IMR-90 (cell line): ENCODE measurements around the gene ZNF316. TPM values are rescaled to one million over a fixed set of nuclear protein-coding genes. Genes with fewer than 3 reads are reported as not detected.

Source experiments
- ATAC-seq: fragments of 200-7000 bp; cut with Tn5 transposase; 2 replicates; pipeline ENCODE4 v1.9.1; 2020; ENCODE audit warnings: low read depth, mild to moderate bottlenecking, moderate library complexity
- BruUV-seq: library from RNA; stranded (reverse); fragments of 400-500 nt; replicated peaks from 2 replicates; lab custom pipeline; 2021; lab: Mats Ljungman, UMichigan
- CTCF ChIA-PET: fragments of 300-600 bp; formaldehyde crosslinking; extraction: SDS; loops from one replicate; lab custom pipeline; 2021; ENCODE audit warnings: antibody characterized with exemption; lab: Yijun Ruan, JAX
- POLR2A ChIA-PET: fragments of 300-600 bp; sonication (Branson Sonifier 250); formaldehyde crosslinking; loops from one replicate; lab custom pipeline; 2022; ENCODE audit warnings: antibody characterized with exemption; ENCODE audit not compliant: unreplicated experiment; lab: Charles Lee
- DNase-seq: peaks from one replicate; pipeline ENCODE4 v3.0.0; 2013
- H2AFZ ChIP-seq: replicated peaks from 2 replicates; pipeline ENCODE3; 2013; ENCODE audit warnings: low read length, mild to moderate bottlenecking; ENCODE audit not compliant: poor library complexity
- H2AK5ac ChIP-seq: 2 replicates; pipeline ENCODE4 v1.6.1; 2013; ENCODE audit warnings: low read depth, low read length, inconsistent platforms
- H2AK9ac ChIP-seq: replicated peaks from 2 replicates; pipeline ENCODE3; 2013; ENCODE audit warnings: mild to moderate bottlenecking, low read depth, low read length, moderate library complexity; ENCODE audit not compliant: poor library complexity
- H2BK120ac ChIP-seq: 2 replicates; pipeline ENCODE4 v1.6.1; 2013; ENCODE audit warnings: low read depth, low read length, inconsistent platforms
- H2BK15ac ChIP-seq: 3 replicates; pipeline ENCODE4 v1.6.1; 2013; ENCODE audit warnings: low read depth, low read length, inconsistent platforms
- H2BK20ac ChIP-seq: 2 replicates; pipeline ENCODE4 v1.6.1; 2013; ENCODE audit warnings: low read depth, mild to moderate bottlenecking, inconsistent platforms, low read length, moderate library complexity
- H2BK5ac ChIP-seq: 2 replicates; pipeline ENCODE4 v1.6.1; 2013; ENCODE audit warnings: mild to moderate bottlenecking, low read depth, low read length, inconsistent platforms; ENCODE audit not compliant: poor library complexity, severe bottlenecking
- H3K14ac ChIP-seq: replicated peaks from 2 replicates; pipeline ENCODE4 v1.6.1; 2013; ENCODE audit warnings: low read depth, low read length, inconsistent platforms
- H3K18ac ChIP-seq: 2 replicates; pipeline ENCODE4 v1.6.1; 2013; ENCODE audit warnings: low read depth, low read length, control low read depth
- H3K23ac ChIP-seq: 2 replicates; pipeline ENCODE4 v1.6.1; 2013; ENCODE audit warnings: low read depth, low read length, inconsistent platforms
- H3K27ac ChIP-seq: 2 replicates; pipeline ENCODE4 v1.5.1; 2013; ENCODE audit warnings: mild to moderate bottlenecking, control low read depth, low read length; ENCODE audit not compliant: insufficient read depth
- H3K27me3 ChIP-seq: 2 replicates; pipeline ENCODE4 v1.6.1; 2013; ENCODE audit warnings: low read length; ENCODE audit not compliant: control insufficient read depth, insufficient read depth
- H3K36me3 ChIP-seq: 2 replicates; pipeline ENCODE4 v1.6.1; 2013; ENCODE audit warnings: low read length, mixed read lengths; ENCODE audit not compliant: control insufficient read depth, insufficient read depth
- H3K4ac ChIP-seq: 2 replicates; pipeline ENCODE4 v1.6.1; 2013; ENCODE audit warnings: low read depth, low read length, inconsistent platforms
- H3K4me1 ChIP-seq: 2 replicates; pipeline ENCODE4 v1.6.1; 2013; ENCODE audit warnings: low read length, mixed read lengths; ENCODE audit not compliant: control insufficient read depth, insufficient read depth
- H3K4me2 ChIP-seq: 2 replicates; pipeline ENCODE4 v1.6.1; 2013; ENCODE audit warnings: low read depth, mild to moderate bottlenecking, control low read depth, low read length, moderate library complexity
- H3K4me3 ChIP-seq: 2 replicates; pipeline ENCODE4 v1.5.1; 2013; ENCODE audit warnings: low read depth, mild to moderate bottlenecking, control low read depth, low read length, moderate library complexity; ENCODE audit not compliant: insufficient read depth
- H3K56ac ChIP-seq: 2 replicates; pipeline ENCODE4 v1.6.1; 2013; ENCODE audit warnings: low read length, inconsistent platforms; ENCODE audit not compliant: insufficient read depth; ENCODE audit errors: extremely low read depth
- H3K79me1 ChIP-seq, 2 experiments: 2 replicates each; pipeline ENCODE4 v1.6.1; 2013; ENCODE audit warnings: low read length in 2 of 2, inconsistent platforms in 1 of 2, low read depth in 1 of 2
- H3K9ac ChIP-seq: 2 replicates; pipeline ENCODE4 v1.6.1; 2013; ENCODE audit warnings: low read depth, low read length, control low read depth
- H3K9me1 ChIP-seq: 2 replicates; pipeline ENCODE4 v1.6.1; 2013; ENCODE audit warnings: low read length, inconsistent platforms; ENCODE audit not compliant: insufficient read depth
- H3K9me3 ChIP-seq: 2 replicates; pipeline ENCODE4 v1.6.1; 2013; ENCODE audit warnings: low read length; ENCODE audit not compliant: control insufficient read depth, insufficient read depth
- H4K20me1 ChIP-seq: 2 replicates; pipeline ENCODE4 v1.6.1; 2013; ENCODE audit warnings: low read length, inconsistent platforms; ENCODE audit not compliant: insufficient read depth
- H4K5ac ChIP-seq: 2 replicates; pipeline ENCODE4 v1.6.1; 2013; ENCODE audit warnings: mild to moderate bottlenecking, low read depth, low read length, control low read depth
- H4K8ac ChIP-seq, 2 experiments: 2 replicates each; pipeline ENCODE4 v1.6.1; 2013; ENCODE audit warnings: low read depth in 2 of 2, low read length in 2 of 2, control low read depth in 1 of 2, inconsistent platforms in 1 of 2
- H4K91ac ChIP-seq: 2 replicates; pipeline ENCODE4 v1.6.1; 2013; ENCODE audit warnings: low read depth, low read length, inconsistent platforms; ENCODE audit not compliant: insufficient read depth
- BHLHE40 ChIP-seq: fragments of 150-350 bp; IDR thresholded peaks from 2 replicates; pipeline ENCODE4 v1.6.1; 2016; ENCODE audit warnings: mild to moderate bottlenecking, low read depth, low read length
- CHD1 ChIP-seq: IDR thresholded peaks from 2 replicates; pipeline ENCODE4 v1.6.1; 2012; ENCODE audit warnings: low read depth, low read length, improper control_type of control experiment
- ELK1 ChIP-seq: fragments of 150-350 bp; IDR thresholded peaks from 2 replicates; pipeline ENCODE4 v1.6.1; 2016; ENCODE audit warnings: low read depth, mild to moderate bottlenecking, low read length, moderate library complexity, borderline replicate concordance
- MXI1 ChIP-seq: IDR thresholded peaks from 2 replicates; pipeline ENCODE4 v1.6.1; 2012; ENCODE audit warnings: low read depth, mild to moderate bottlenecking, low read length, moderate library complexity, borderline replicate concordance
- RAD21 ChIP-seq: IDR thresholded peaks from 2 replicates; pipeline ENCODE4 v1.6.1; 2012; ENCODE audit warnings: low read length, improper control_type of control experiment
- RCOR1 ChIP-seq: IDR thresholded peaks from 2 replicates; pipeline ENCODE4 v1.6.1; 2012; ENCODE audit warnings: mild to moderate bottlenecking, low read length, improper control_type of control experiment; ENCODE audit not compliant: insufficient replicate concordance
- RFX5 ChIP-seq: IDR thresholded peaks from 2 replicates; pipeline ENCODE4 v1.8.0; 2012; ENCODE audit warnings: low read depth, mild to moderate bottlenecking, low read length, moderate library complexity
- WGBS, 2 experiments: methylation state at CpG; one replicate each; pipeline versions ENCODE4 v1.1.5 to v1.1.7; 2013; ENCODE audit warnings: missing lambda C conversion rate in 2 of 2; ENCODE audit not compliant: insufficient read length in 1 of 2; ENCODE audit errors: extremely low coverage in 2 of 2; 5-methylcytosine and 5-hydroxymethylcytosine counted together
- dilution Hi-C: fragments of 300-500 bp; cut with HindIII; formaldehyde crosslinking; loops from one replicate; pipeline ENCODE4 v1.14.3; 2018; ENCODE audit warnings: low sequenced_read_pairs; ENCODE audit not compliant: unreplicated experiment
- in situ Hi-C: fragments of 300-500 bp; cut with MboI; formaldehyde crosslinking; loops from 3 replicates; pipeline ENCODE4 v1.14.3; 2019; ENCODE audit warnings: low sequenced_read_pairs, inconsistent platforms, mixed read lengths
- intact Hi-C: fragments of 100-400 bp; cut with micrococcal nuclease; formaldehyde crosslinking; loops from 2 replicates; pipeline ENCODE4 v1.10.0; 2022
- polyA plus RNA-seq, 3 experiments: library from polyadenylated mRNA; depleted of rRNA; stranded (reverse); fragments of >200 nt; gene quantifications; 2 replicates each; pipeline ENCODE4 v1.2.3, GENCODE V29; 2012; ENCODE audit warnings: low replicate concordance in 1 of 3
- total RNA-seq: library from RNA; depleted of rRNA; stranded (reverse); fragments of >200 nt; gene quantifications from 2 replicates; pipeline ENCODE4 v1.2.3, GENCODE V29; 2012

Gene ZNF316
- total and polyA plus RNA-seq, 2 of the 4 experiments (the other 2 are of a cell fraction): 3.2 to 7.2 TPM

DNA sequence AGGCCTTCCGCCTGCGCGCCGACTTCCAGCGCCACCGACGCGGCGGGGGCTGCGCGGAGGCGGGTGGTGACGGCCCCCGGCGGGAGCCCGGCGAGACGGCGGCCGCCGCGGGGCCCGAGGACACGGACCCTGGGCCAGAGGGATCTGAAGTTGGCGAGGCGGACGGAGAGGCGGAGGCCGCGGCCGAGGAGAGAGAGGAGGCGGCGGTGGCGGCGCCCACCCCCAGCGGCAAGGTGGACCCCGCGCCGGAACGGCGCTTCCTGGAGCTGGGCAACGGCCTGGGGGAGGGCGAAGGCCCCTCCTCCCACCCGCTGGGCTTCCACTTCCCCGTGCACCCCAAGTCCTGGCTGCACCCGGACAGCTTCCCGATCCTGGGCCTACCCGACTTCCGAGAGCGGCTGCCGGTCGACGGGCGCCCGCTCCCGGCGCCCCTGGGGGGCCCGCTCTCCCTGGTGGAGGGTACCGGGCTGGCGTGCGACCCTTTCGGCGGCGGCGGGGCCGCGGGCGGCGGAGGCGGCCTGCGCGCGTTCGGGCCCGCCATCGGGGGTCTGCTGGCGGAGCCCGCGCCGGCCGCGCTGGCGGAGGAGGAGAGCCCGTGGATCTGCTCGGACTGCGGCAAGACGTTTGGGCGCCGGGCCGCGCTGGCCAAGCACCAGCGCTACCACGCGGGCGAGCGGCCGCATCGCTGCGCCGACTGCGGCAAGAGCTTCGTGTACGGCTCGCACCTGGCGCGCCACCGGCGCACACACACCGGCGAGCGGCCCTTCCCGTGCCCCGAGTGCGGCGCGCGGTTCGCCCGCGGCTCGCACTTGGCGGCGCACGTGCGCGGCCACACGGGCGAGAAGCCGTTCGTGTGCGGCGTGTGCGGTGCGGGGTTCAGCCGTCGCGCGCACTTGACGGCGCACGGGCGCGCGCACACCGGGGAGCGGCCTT, 16.2 kb downstream of the ZNF316 start:
- H3K9ac ChIP-seq: no peak overlapping the region
- BruUV-seq: no TSS peak
- ChIA-PET CTCF (no interaction called here), POLR2A (no interaction called here)
- no peak overlapping the region for H3K4me3 ChIP-seq
- no peak overlapping the region for H2AK9ac ChIP-seq
- no peak overlapping the region for H3K4ac ChIP-seq
- no peak overlapping the region for H4K8ac ChIP-seq
- TF ChIP-seq BHLHE40: no peak
- no peak for TF ChIP-seq RCOR1
- no peak for TF ChIP-seq CHD1
- no peak for TF ChIP-seq ELK1
- no peak for TF ChIP-seq RFX5
- no peak for TF ChIP-seq RAD21
- TF ChIP-seq MXI1: no peak
- no peak overlapping the region for H2BK20ac ChIP-seq
- H3K18ac ChIP-seq: no peak overlapping the region
- in situ Hi-C loops (no loop called here), intact Hi-C loops (no loop called here), dilution Hi-C loops (no loop called here)
- no peak overlapping the region for H4K91ac ChIP-seq
- no peaks in the 10 kb centered on the region for H3K9me1 ChIP-seq
- peaks cover 77% of the 10 kb centered on the region for H3K36me3 ChIP-seq
- peaks cover 0 to 9% of the 10 kb centered on the region in 2 experiments; a peak in 1 of 4 replicates for H3K79me1 ChIP-seq
- no peak overlapping the region for H3K23ac ChIP-seq
- H3K27me3 ChIP-seq: no peaks in the 10 kb centered on the region
- H3K9me3 ChIP-seq: peaks cover 40% of the 10 kb centered on the region
- no peak for ATAC-seq
- H3K56ac ChIP-seq: no peak overlapping the region
- no peaks in the 10 kb centered on the region for H3K4me1 ChIP-seq
- no peak for DNase-seq
- H2AK5ac ChIP-seq: no peak overlapping the region
- no peak overlapping the region for H2BK120ac ChIP-seq
- no peaks in the 10 kb centered on the region; the same call in 1 of the 2 replicates for H4K20me1 ChIP-seq
- H2BK5ac ChIP-seq: no peak overlapping the region
- H3K4me2 ChIP-seq: no peak overlapping the region
- H4K5ac ChIP-seq: no peak overlapping the region
- H2BK15ac ChIP-seq: no peak overlapping the region
- H2AFZ ChIP-seq: no peak overlapping the region
- 96% methylated on average over 76 of the region's 146 CpGs; no CpG with 5 or more reads in 1 of the 2 experiments for WGBS, 2 experiments
- H3K27ac ChIP-seq: no peak overlapping the region
- H3K14ac ChIP-seq: no peak overlapping the region
